Measurements from ENCODE around the gene SDK2. TPM values are rescaled to one million over a fixed set of nuclear protein-coding genes. Genes with fewer than 3 reads are reported as not detected.
A peak's percentile ranks its signal among the peaks of the same experiment; 100 is the strongest.

Gene SDK2
- total RNA-seq, 1 donor from 2014 or later = 1.4 TPM

GRCh38 chr17:73584049-73584448 is 60.2 kb downstream of the SDK2 start:
- intact Hi-C loops (cut with DNase I) = no loop called here
- no peaks in the 10 kb centered on the region for H3K9me3 ChIP-seq
- TF ChIP-seq CTCF (IDR thresholded peaks at IDR 0.05) = no peak
- no peak for DNase-seq
- no peak overlapping the region for H3K27ac ChIP-seq
- H3K4me1 ChIP-seq = no peaks in the 10 kb centered on the region
- H3K36me3 ChIP-seq = no peaks in the 10 kb centered on the region
- ATAC-seq = peak in 1 of 2 donors; percentile 3
- no peak overlapping the region for H3K4me3 ChIP-seq
- no peaks in the 10 kb centered on the region for H3K27me3 ChIP-seq (ENCODE audit: low read depth)

GRCh38 chr17:73582821-73583220 is 61.4 kb downstream of the SDK2 start:
- H3K27ac ChIP-seq = no peak overlapping the region
- no peaks in the 10 kb centered on the region for H3K36me3 ChIP-seq
- H3K4me1 ChIP-seq = no peaks in the 10 kb centered on the region
- intact Hi-C loops (cut with DNase I) = no loop called here
- no peak for TF ChIP-seq CTCF (IDR thresholded peaks at IDR 0.05)
- no peaks in the 10 kb centered on the region for H3K9me3 ChIP-seq
- DNase-seq = no peak
- H3K4me3 ChIP-seq = no peak overlapping the region
- H3K27me3 ChIP-seq (ENCODE audit: low read depth) = no peaks in the 10 kb centered on the region
- ATAC-seq = no peak

GRCh38 chr17:73582359-73582758 is 61.9 kb downstream of the SDK2 start:
- Histone ChIP-seq H3K4me1 (no peaks in the 10 kb centered on the region), H3K27ac (no peak overlapping the region), H3K36me3 (no peaks in the 10 kb centered on the region), H3K4me3 (no peak overlapping the region), H3K27me3 (ENCODE audit: low read depth) (no peaks in the 10 kb centered on the region), H3K9me3 (no peaks in the 10 kb centered on the region)
- DNase-seq = no peak
- no peak for TF ChIP-seq CTCF (IDR thresholded peaks at IDR 0.05)
- intact Hi-C loops (cut with DNase I) = no loop called here
- no peak for ATAC-seq

GRCh38 chr17:73581379-73581778 is 62.9 kb downstream of the SDK2 start:
- ATAC-seq (no peak), DNase-seq (no peak)
- Histone ChIP-seq H3K36me3 (no peaks in the 10 kb centered on the region), H3K9me3 (no peaks in the 10 kb centered on the region), H3K4me3 (no peak overlapping the region), H3K27me3 (ENCODE audit: low read depth) (no peaks in the 10 kb centered on the region), H3K4me1 (no peaks in the 10 kb centered on the region), H3K27ac (no peak overlapping the region)
- no peak for TF ChIP-seq CTCF (IDR thresholded peaks at IDR 0.05)
- intact Hi-C loops (cut with DNase I) = no loop called here

GRCh38 chr17:73580073-73580710 is 64.1 kb downstream of the SDK2 start:
- no peak for TF ChIP-seq CTCF (IDR thresholded peaks at IDR 0.05)

More at GRCh38 chr17:73580073-73580710, 64.1 kb downstream of the SDK2 start:
- Histone ChIP-seq H3K4me1 (no peaks in the 10 kb centered on the region), H3K4me3 (no peak overlapping the region), H3K27ac (no peak overlapping the region), H3K36me3 (no peaks in the 10 kb centered on the region), H3K27me3 (ENCODE audit: low read depth) (no peaks in the 10 kb centered on the region), H3K9me3 (no peaks in the 10 kb centered on the region)
- intact Hi-C loops (cut with DNase I) = no loop called here
- no peak for DNase-seq
- ATAC-seq = no peak
